ENCODE results near the gene ARL6IP5.

DNA sequence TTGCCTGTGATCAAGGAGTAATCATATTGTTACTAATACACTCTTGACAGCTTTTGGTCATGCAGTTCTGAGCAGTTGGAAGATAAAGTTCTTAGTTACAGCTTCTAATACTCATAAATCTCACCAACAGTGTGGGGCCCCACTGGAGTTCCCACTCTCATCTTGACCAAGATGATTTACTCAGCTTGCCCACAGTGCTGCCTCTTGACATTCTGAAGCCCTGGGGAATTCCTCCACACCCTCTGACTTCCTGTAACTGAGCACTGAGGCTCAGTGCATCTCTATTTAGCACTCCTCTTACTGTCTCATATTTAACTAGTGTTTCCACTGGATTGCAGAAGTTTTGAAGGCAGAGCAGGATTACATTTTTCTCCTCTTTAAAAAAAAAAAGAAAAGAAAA lies 1.9 kb upstream of the ARL6IP5 start:
- TF ChIP-seq, protein P1, sequence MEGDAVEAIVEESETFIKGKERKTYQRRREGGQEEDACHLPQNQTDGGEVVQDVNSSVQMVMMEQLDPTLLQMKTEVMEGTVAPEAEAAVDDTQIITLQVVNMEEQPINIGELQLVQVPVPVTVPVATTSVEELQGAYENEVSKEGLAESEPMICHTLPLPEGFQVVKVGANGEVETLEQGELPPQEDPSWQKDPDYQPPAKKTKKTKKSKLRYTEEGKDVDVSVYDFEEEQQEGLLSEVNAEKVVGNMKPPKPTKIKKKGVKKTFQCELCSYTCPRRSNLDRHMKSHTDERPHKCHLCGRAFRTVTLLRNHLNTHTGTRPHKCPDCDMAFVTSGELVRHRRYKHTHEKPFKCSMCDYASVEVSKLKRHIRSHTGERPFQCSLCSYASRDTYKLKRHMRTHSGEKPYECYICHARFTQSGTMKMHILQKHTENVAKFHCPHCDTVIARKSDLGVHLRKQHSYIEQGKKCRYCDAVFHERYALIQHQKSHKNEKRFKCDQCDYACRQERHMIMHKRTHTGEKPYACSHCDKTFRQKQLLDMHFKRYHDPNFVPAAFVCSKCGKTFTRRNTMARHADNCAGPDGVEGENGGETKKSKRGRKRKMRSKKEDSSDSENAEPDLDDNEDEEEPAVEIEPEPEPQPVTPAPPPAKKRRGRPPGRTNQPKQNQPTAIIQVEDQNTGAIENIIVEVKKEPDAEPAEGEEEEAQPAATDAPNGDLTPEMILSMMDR (IDR thresholded peaks at IDR 0.05) = no peak
- TF ChIP-seq POLR2A (IDR thresholded peaks at IDR 0.05) = no peak

All from thyroid gland (tissue), 4 donors.